Upper lobe of right lung (tissue), 1 donor: Measurements from ENCODE around the gene TUBGCP5. TPM values are rescaled to one million over a fixed set of nuclear protein-coding genes. Genes with fewer than 3 reads are reported as not detected.
"Not testable (repeated sequence)": the region's sequence is repeated elsewhere in the genome, so short reads cannot be mapped to it uniquely, and the experiment has no call there.

Source experiments
- ATAC-seq: fragments of 200-7000 bp; cut with Tn5 transposase; one replicate; pipeline ENCODE4 v1.9.1; 2020; ENCODE audit warnings: mild to moderate bottlenecking, moderate library complexity
- DNase-seq: peaks from one replicate; pipeline ENCODE4 v3.0.0-alpha.2; 2020
- H3K27ac ChIP-seq: fragments of 200-600 bp; one replicate; pipeline ENCODE4 v1.8.0; 2022
- H3K27me3 ChIP-seq: fragments of 200-600 bp; one replicate; pipeline ENCODE4 v1.8.0; 2022; ENCODE audit warnings: mild to moderate bottlenecking
- H3K36me3 ChIP-seq: fragments of 200-600 bp; one replicate; pipeline ENCODE4 v1.8.0; 2022
- H3K4me1 ChIP-seq: fragments of 200-600 bp; one replicate; pipeline ENCODE4 v1.8.0; 2022
- H3K4me3 ChIP-seq: fragments of 200-600 bp; one replicate; pipeline ENCODE4 v1.8.0; 2022; ENCODE audit warnings: mild to moderate bottlenecking
- H3K9me3 ChIP-seq: fragments of 200-600 bp; one replicate; pipeline ENCODE4 v1.8.0; 2022
- CTCF ChIP-seq: fragments of 200-600 bp; IDR thresholded peaks from one replicate; pipeline ENCODE4 v1.8.0; 2022; ENCODE audit warnings: antibody characterized with exemption
- intact Hi-C: fragments of 100-400 bp; cut with DNase I; formaldehyde crosslinking; loops from one replicate; pipeline ENCODE4 v1.11.0; 2022
- total RNA-seq: library from RNA; stranded (reverse); fragmentation: NEBNext Ultra II Directional; extraction: Animal tissue kit (Norgen Biotek cat#: 25700); gene quantifications from one replicate; pipeline ENCODE4 v1.2.1, GENCODE V29; 2021
- donor health status: DM: no; HTN: yes; CAD: no; lungs with severe emphysema.

TUBGCP5 gene
- total RNA-seq, 1 donor from 2014 or later: 19.2 TPM

GRCh38 chr15:23049984-23050628 lies 10.7 kb upstream of the TUBGCP5 start:
- Histone ChIP-seq H3K27me3 (no peaks in the 10 kb centered on the region), H3K9me3 (no peaks in the 10 kb centered on the region), H3K27ac (no peak overlapping the region), H3K4me3 (no peak overlapping the region), H3K4me1 (no peaks in the 10 kb centered on the region), H3K36me3 (no peaks in the 10 kb centered on the region)
- intact Hi-C loops: no loop called here
- no peak for ATAC-seq
- DNase-seq: no peak
- TF ChIP-seq CTCF: no peak

GRCh38 chr15:23048572-23049282 lies 9.4 kb upstream of the TUBGCP5 start:
- H3K36me3 ChIP-seq, H3K27me3 ChIP-seq, DNase-seq, H3K27ac ChIP-seq, intact Hi-C loops, ATAC-seq, H3K9me3 ChIP-seq, H3K4me3 ChIP-seq, H3K4me1 ChIP-seq: not testable (repeated sequence)

- H3K9me3 ChIP-seq, H3K4me1 ChIP-seq, intact Hi-C loops, H3K27ac ChIP-seq, H3K27me3 ChIP-seq, H3K36me3 ChIP-seq, H3K4me3 ChIP-seq, ATAC-seq, DNase-seq: not testable (repeated sequence)
Observed at GRCh38 chr15:23043987-23044386, 4.6 kb upstream of the TUBGCP5 start.

- H3K9me3 ChIP-seq, H3K27me3 ChIP-seq, ATAC-seq, H3K36me3 ChIP-seq, H3K27ac ChIP-seq, H3K4me3 ChIP-seq, intact Hi-C loops, H3K4me1 ChIP-seq, DNase-seq: not testable (repeated sequence)
Observed at GRCh38 chr15:23043535-23043934, 4.2 kb upstream of the TUBGCP5 start.

- H3K9me3 ChIP-seq, H3K4me1 ChIP-seq, H3K36me3 ChIP-seq, H3K27ac ChIP-seq, DNase-seq, H3K27me3 ChIP-seq, ATAC-seq, H3K4me3 ChIP-seq, intact Hi-C loops: not testable (repeated sequence)
Observed at GRCh38 chr15:23041736-23042135, 2.4 kb upstream of the TUBGCP5 start.

GRCh38 chr15:23039917-23040281 lies 530 bp upstream of the TUBGCP5 start:
- peak overlapping the region; percentile 69 for H3K4me3 ChIP-seq
- H3K27me3 ChIP-seq: no peaks in the 10 kb centered on the region
- peaks cover 10% of the 10 kb centered on the region for H3K36me3 ChIP-seq
- H3K9me3 ChIP-seq: no peaks in the 10 kb centered on the region
- ATAC-seq (peak; percentile 34), DNase-seq (no peak)
- intact Hi-C loops: no loop called here
- peak overlapping the region; percentile 86 for H3K27ac ChIP-seq
- TF ChIP-seq CTCF: no peak
- peaks cover 8% of the 10 kb centered on the region for H3K4me1 ChIP-seq

- H3K4me1 ChIP-seq: peaks cover 8% of the 10 kb centered on the region
- DNase-seq: no peak
- H3K27me3 ChIP-seq: no peaks in the 10 kb centered on the region
- H3K4me3 ChIP-seq: peak overlapping the region; percentile 69
- H3K36me3 ChIP-seq: peaks cover 18% of the 10 kb centered on the region
- TF ChIP-seq CTCF: no peak
- no peak for ATAC-seq
- H3K27ac ChIP-seq: peak overlapping the region; percentile 86
- intact Hi-C loops: no loop called here
- H3K9me3 ChIP-seq: no peaks in the 10 kb centered on the region
Observed at GRCh38 chr15:23038726-23039142, 635 bp downstream of the TUBGCP5 start.
